DOHH2 (cell line): ENCODE data around the gene LRRC46.

Experiments
- EZH2phosphoT487 ChIP-seq: fragments of 200-600 bp; sonication (generic); IDR thresholded peaks from 2 replicates; pipeline ENCODE4 v1.6.1; 2017; ENCODE audit warnings: borderline replicate concordance, mild to moderate bottlenecking, antibody characterized with exemption, low read length, moderate library complexity, mixed read lengths
- TF ChIP-seq, protein P1 (sequence below): fragments of 200-600 bp; sonication (generic); IDR thresholded peaks from one replicate; pipeline ENCODE4 v1.5.1; 2014; ENCODE audit warnings: antibody characterized with exemption, mild to moderate bottlenecking, low read depth, low read length; ENCODE audit not compliant: poor library complexity, severe bottlenecking

DNA sequence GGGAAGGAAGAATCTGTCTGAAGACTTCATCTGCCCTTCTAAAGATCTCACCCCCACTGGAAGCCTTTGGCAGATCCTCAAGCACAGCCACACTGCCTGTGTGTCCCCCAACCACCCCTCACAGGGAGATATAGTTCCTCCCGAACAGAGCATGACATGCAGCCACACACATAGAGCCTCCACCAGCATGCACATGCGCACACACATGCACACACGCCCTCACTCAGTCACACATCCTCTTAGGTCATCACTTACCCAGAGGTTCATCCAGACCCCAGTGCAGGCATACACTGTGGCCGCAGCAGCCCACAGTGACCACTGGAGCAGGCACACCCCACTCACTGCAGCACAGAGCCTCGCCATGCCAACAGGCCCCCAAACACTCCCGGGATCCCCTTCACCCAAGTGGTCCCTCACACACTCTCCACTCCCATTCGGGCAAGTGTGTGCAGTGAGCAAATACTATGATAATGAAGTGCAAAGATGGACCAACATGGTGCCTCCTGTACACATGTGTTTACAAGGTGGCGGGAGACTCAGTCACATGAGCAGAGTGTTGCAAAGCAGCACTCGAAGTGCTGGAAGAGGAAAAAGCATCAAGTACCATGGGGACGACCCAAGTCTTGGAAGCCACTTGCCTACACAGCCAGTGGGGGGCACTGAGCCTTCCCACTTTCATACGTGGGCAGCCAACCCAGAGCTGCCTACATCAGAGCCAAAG lies 36.5 kb downstream of the LRRC46 start:
- TF ChIP-seq, protein P1, sequence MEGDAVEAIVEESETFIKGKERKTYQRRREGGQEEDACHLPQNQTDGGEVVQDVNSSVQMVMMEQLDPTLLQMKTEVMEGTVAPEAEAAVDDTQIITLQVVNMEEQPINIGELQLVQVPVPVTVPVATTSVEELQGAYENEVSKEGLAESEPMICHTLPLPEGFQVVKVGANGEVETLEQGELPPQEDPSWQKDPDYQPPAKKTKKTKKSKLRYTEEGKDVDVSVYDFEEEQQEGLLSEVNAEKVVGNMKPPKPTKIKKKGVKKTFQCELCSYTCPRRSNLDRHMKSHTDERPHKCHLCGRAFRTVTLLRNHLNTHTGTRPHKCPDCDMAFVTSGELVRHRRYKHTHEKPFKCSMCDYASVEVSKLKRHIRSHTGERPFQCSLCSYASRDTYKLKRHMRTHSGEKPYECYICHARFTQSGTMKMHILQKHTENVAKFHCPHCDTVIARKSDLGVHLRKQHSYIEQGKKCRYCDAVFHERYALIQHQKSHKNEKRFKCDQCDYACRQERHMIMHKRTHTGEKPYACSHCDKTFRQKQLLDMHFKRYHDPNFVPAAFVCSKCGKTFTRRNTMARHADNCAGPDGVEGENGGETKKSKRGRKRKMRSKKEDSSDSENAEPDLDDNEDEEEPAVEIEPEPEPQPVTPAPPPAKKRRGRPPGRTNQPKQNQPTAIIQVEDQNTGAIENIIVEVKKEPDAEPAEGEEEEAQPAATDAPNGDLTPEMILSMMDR, result no peak
- TF ChIP-seq EZH2phosphoT487, result no peak
